Tibial artery (tissue), 4 donors: ENCODE results near the gene TRA2B.

Experiments
- DNase-seq, 2 donors: peaks; one replicate each; pipeline ENCODE4 v3.0.0-alpha.2; 2019
- H3K27ac ChIP-seq, 2 donors: fragments of 200-600 bp; sonication (generic) in 1 of 2; 1 replicate in 1 of 2; 2 replicates in 1 of 2; pipeline ENCODE4 v1.5.1; 2018 to 2019; ENCODE audit warnings: mild to moderate bottlenecking in 1 of 2
- H3K27me3 ChIP-seq, 2 donors: fragments of 200-600 bp; sonication (generic) in 1 of 2; one replicate each; pipeline versions ENCODE4 v1.5.1 to v1.6.0; 2016 to 2019
- H3K36me3 ChIP-seq, 3 donors: fragments of 200-600 bp; sonication (generic) in 2 of 3; one replicate each; pipeline ENCODE4 v1.5.1; 2016 to 2019; ENCODE audit warnings: mild to moderate bottlenecking in 2 of 3
- H3K4me1 ChIP-seq, 4 donors: fragments of 200-600 bp; sonication (generic) in 2 of 4; 1 replicate in 3 of 4; 2 replicates in 1 of 4; pipeline ENCODE4 v1.5.1; 2016 to 2019
- H3K4me3 ChIP-seq, 2 donors: fragments of 200-600 bp; sonication (generic) in 1 of 2; 1 replicate in 1 of 2; 2 replicates in 1 of 2; pipeline ENCODE4 v1.5.1; 2018 to 2019; ENCODE audit warnings: mild to moderate bottlenecking in 2 of 2
- H3K9me3 ChIP-seq, 3 donors: fragments of 200-600 bp; sonication (generic) in 1 of 3; one replicate each; pipeline ENCODE4 v1.5.1; 2016 to 2019
- intact Hi-C: fragments of 100-400 bp; cut with DNase I; formaldehyde crosslinking; loops from one replicate; pipeline ENCODE4 v1.15.0; 2023; ENCODE audit warnings: low total_unique reads
- TF ChIP-seq, protein P1 (sequence below), 2 experiments: fragments of 200-600 bp in 1 of 2; fragments of 450-650 bp in 1 of 2; IDR thresholded peaks; one replicate each; pipeline ENCODE4 v1.5.1; 2017 to 2019; ENCODE audit warnings: antibody characterized with exemption in 2 of 2, mild to moderate bottlenecking in 1 of 2, moderate library complexity in 1 of 2

Gene TRA2B

DNA sequence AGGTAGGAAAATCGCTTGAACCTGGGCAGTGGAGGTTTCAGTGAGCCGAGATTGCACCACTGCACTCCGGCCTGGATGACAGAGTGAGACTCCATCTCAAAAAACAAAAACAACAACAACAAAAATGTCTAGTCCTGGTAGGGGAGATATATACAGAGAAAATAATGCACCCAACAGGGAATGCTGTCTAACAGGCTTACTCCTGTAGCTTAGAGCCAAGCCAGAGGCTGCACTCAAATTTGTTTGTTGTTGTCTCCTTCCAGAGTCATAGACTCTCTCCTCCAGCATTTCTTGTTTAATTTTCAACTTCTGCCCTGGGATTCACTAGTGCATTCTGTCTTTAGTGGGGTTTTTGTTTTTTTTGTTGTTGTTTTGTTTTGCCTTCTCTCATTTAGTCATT, 4.6 kb upstream of the TRA2B start:
- intact Hi-C loops = no loop called here
- Histone ChIP-seq H3K4me1 (peaks cover 0 to 16% (median 9%) of the 10 kb centered on the region in 4 donors), H3K9me3 (no peaks in the 10 kb centered on the region), H3K36me3 (no peaks in the 10 kb centered on the region), H3K4me3 (no peak overlapping the region), H3K27me3 (no peaks in the 10 kb centered on the region), H3K27ac (peak overlapping the region; percentile 68 to 75)
- no peak for DNase-seq
- TF ChIP-seq, protein P1, sequence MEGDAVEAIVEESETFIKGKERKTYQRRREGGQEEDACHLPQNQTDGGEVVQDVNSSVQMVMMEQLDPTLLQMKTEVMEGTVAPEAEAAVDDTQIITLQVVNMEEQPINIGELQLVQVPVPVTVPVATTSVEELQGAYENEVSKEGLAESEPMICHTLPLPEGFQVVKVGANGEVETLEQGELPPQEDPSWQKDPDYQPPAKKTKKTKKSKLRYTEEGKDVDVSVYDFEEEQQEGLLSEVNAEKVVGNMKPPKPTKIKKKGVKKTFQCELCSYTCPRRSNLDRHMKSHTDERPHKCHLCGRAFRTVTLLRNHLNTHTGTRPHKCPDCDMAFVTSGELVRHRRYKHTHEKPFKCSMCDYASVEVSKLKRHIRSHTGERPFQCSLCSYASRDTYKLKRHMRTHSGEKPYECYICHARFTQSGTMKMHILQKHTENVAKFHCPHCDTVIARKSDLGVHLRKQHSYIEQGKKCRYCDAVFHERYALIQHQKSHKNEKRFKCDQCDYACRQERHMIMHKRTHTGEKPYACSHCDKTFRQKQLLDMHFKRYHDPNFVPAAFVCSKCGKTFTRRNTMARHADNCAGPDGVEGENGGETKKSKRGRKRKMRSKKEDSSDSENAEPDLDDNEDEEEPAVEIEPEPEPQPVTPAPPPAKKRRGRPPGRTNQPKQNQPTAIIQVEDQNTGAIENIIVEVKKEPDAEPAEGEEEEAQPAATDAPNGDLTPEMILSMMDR (IDR thresholded peaks at IDR 0.05) = no peak

DNA sequence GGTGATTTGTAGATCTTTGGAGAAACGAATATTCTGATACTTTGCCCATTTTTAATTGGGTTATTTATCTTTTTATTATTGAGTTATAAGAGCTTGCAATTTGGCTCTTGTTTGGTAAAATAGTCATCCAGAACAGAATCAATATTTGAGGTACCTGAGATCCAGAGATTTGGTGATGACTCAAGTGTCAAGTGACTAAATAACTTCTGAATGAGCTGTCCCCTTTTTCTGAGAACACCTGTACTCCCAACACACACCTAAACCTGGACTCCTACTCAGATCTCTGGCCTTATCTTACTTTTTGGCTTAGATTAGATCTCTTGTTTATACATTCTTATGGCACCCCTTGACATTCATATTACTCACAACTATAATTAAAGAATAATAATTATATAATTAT, 3.1 kb upstream of the TRA2B start:
- intact Hi-C loops = no loop called here
- no peak for DNase-seq
- TF ChIP-seq, protein P1 (IDR thresholded peaks at IDR 0.05) = no peak
- Histone ChIP-seq H3K27ac (no peak overlapping the region), H3K9me3 (no peaks in the 10 kb centered on the region), H3K4me1 (peaks cover 0 to 16% (median 9%) of the 10 kb centered on the region in 4 donors), H3K4me3 (no peak overlapping the region), H3K27me3 (no peaks in the 10 kb centered on the region), H3K36me3 (no peaks in the 10 kb centered on the region)

DNA sequence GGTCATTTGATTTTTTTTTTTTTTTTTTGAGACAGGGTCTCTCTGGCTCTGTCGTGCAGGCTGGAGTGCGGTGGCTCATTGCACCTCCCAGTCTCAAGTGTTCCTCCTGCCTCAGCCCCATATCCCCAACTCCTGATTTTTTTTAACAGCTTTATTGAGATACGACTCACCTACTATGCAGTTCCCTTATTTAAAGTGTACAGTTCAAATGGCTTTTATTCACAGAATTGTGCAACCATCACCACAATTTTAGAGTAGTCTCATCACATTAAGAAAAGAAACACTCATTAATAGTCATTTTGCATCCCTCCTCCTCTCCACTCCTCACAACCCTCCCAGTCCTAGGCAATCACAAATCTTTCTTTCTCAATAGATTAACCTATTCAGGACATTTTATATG, 1.9 kb upstream of the TRA2B start:
- Histone ChIP-seq H3K4me3 (no peak overlapping the region), H3K27ac (no peak overlapping the region), H3K4me1 (peaks cover 0 to 23% (median 12%) of the 10 kb centered on the region in 4 donors), H3K27me3 (no peaks in the 10 kb centered on the region), H3K36me3 (no peaks in the 10 kb centered on the region), H3K9me3 (no peaks in the 10 kb centered on the region)
- TF ChIP-seq, protein P1 (IDR thresholded peaks at IDR 0.05) = no peak
- DNase-seq = no peak
- intact Hi-C loops = no loop called here

DNA sequence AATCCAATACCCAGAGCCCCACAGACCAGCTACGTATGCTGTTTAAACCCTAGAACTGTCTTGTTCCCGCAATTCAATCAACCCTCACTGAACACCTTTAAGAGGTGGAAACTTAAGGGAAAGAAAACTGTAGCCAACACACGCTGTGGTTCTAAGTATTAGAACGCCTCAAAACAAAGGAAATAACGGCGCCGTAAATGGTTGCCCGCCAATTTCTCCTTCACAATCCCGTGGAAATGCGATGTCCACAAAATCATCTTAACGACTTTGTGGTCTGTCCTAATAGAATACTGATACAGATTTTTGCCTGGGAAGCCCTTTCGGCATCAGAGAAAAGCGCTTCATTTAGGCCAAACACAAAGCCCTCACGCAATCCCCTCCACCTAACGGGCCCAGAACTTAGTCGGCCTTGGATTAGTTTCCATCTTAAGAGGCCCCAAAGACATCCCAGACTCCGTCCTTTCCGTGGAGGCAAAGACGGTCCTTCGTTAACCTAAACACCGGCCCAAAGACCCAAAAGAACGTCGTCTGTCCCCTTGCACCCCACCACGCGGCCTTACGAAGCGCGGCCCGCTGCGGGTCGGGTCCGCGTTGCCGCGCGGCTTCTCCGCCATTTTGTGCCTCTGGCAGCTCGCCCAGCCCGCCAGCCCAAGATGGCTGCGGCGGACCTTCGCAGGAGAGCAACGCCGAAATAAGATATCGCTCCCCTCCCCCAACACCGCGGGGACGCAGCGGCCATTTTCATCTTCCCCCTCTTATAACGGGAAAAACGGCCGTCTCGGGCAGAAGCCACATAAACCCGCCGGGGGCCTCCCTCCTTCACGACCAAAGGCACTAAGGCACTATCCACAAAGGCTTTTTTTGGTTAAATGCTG, 763 bp downstream of the TRA2B start:
- intact Hi-C loops = no loop called here
- DNase-seq = peak; percentile 90 to 93
- TF ChIP-seq, protein P1 (IDR thresholded peaks at IDR 0.05) = no peak

DNA sequence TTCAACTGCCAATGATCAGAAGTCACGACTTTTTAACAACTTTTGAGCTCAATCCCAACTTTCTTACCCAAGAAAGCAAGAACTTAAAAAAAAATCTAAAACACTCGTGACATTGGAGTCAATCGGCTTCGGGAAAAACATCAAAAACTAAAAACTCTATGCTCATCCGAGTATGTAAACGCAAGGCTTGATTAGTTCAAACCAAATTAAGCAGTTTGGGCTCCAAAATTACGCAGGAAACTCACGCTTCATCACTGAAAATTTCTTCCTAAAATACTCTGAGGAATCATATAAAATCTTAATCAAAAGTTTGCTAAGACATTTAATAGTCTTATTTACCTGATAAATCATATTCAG, 1.6 kb downstream of the TRA2B start:
- Histone ChIP-seq H3K4me3 (peak overlapping the region; percentile 81 to 97), H3K27ac (peak overlapping the region; percentile 99 to 100), H3K36me3 (no peaks in the 10 kb centered on the region), H3K4me1 (peaks cover 3 to 42% (median 27%) of the 10 kb centered on the region in 4 donors), H3K9me3 (no peaks in the 10 kb centered on the region), H3K27me3 (no peaks in the 10 kb centered on the region)
- TF ChIP-seq, protein P1 (IDR thresholded peaks at IDR 0.05) = no peak
- DNase-seq = no peak
- intact Hi-C loops = no loop called here

More for the DNA sequence above, 763 bp downstream of the TRA2B start:
- no peaks in the 10 kb centered on the region for H3K27me3 ChIP-seq
- no peaks in the 10 kb centered on the region for H3K9me3 ChIP-seq
- H3K27ac ChIP-seq = peak overlapping the region; percentile 99 to 100
- H3K36me3 ChIP-seq = no peaks in the 10 kb centered on the region
- H3K4me3 ChIP-seq = peak overlapping the region; percentile 81 to 97
- H3K4me1 ChIP-seq = peaks cover 3 to 34% (median 22%) of the 10 kb centered on the region in 4 donors
